ENCODE measurements around the gene PC. TPM values are rescaled to one million over a fixed set of nuclear protein-coding genes. Genes with fewer than 3 reads are reported as not detected.

The PC gene
- total RNA-seq, 1 donor from 2014 or later = 5.0 TPM

DNA sequence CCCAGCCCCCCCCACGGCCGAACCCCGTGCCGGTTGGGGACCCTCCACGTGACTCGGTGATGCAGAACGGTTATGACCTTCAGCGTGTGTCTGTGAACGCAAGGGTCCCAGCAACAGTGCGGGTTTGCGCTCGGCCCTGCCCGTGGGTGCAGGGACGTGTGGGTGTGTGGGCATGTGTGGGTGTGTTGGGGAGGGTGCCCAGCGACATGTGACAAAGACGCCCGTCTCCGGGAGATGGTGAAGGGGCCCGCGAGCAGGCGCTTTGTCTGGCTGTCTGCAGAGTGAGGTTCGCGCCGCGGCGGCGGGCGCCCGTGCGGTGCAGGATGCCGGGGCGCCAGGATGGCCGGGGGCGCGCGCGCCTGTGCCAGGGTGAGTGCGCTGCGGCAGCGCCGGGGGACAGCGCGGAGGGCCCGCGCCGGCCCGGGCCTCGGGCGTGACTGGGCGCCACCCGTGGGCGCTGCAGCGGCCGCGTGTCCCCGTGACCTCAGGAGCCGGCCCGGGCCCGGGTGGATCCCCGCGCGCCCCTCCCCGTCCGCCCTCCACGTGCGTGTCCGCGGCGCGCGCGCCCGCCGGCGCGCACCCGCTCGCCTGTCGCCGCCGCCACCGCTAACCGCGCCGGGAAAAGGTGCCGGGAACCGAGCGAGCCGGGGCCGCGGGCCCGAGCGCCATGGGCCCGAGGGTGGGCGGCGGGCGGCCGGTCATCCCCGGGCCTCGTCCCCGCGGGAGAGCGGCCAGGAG lies 101.5 kb downstream of the PC start, which contains the start of gene LRFN4:
Gene LRFN4 (plus strand): TSS at position 569 of the 738 bp plus-strand sequence. CDS start 681 bp downstream, outside the sequence.
- peak; percentile 78 for DNase-seq
- peaks cover 13% of the 10 kb centered on the region for H3K4me1 Mint-ChIP-seq
- no peaks in the 10 kb centered on the region for H3K27me3 Mint-ChIP-seq
- H3K4me3 Mint-ChIP-seq = peak within 1 kb of the TSS; percentile 86
- no peaks in the 10 kb centered on the region for H3K9me3 Mint-ChIP-seq
- peak; percentile 63 for ATAC-seq (ENCODE audit: low read depth)
- TF ChIP-seq, protein P1, sequence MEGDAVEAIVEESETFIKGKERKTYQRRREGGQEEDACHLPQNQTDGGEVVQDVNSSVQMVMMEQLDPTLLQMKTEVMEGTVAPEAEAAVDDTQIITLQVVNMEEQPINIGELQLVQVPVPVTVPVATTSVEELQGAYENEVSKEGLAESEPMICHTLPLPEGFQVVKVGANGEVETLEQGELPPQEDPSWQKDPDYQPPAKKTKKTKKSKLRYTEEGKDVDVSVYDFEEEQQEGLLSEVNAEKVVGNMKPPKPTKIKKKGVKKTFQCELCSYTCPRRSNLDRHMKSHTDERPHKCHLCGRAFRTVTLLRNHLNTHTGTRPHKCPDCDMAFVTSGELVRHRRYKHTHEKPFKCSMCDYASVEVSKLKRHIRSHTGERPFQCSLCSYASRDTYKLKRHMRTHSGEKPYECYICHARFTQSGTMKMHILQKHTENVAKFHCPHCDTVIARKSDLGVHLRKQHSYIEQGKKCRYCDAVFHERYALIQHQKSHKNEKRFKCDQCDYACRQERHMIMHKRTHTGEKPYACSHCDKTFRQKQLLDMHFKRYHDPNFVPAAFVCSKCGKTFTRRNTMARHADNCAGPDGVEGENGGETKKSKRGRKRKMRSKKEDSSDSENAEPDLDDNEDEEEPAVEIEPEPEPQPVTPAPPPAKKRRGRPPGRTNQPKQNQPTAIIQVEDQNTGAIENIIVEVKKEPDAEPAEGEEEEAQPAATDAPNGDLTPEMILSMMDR (IDR thresholded peaks at IDR 0.05) = no peak
- POLR2A ChIA-PET = interaction anchor here (1.2 to 6.2 kb wide), 6 partner anchors 8 to 390 kb away, joined by 3 to 123 read pairs (median 6); partner anchors contain the start of genes DPP3, PELI3, RBM14 and RBM4
- no peaks in the 10 kb centered on the region for H3K36me3 Mint-ChIP-seq (ENCODE audit: low read depth)
- CTCF ChIA-PET = interaction anchor here (0.8 to 1.3 kb wide), 2 partner anchors 160 to 179 kb away, joined by 3 read pairs; partner anchors contain the start of gene RBM4B
- intact Hi-C loops (cut with micrococcal nuclease) = loop anchor here (1.0 kb wide), 2 partner anchors 12 to 13 kb away; partner anchors contain the start of gene RCE1
- peak within 1 kb of the TSS; percentile 76 for H3K27ac Mint-ChIP-seq

DNA sequence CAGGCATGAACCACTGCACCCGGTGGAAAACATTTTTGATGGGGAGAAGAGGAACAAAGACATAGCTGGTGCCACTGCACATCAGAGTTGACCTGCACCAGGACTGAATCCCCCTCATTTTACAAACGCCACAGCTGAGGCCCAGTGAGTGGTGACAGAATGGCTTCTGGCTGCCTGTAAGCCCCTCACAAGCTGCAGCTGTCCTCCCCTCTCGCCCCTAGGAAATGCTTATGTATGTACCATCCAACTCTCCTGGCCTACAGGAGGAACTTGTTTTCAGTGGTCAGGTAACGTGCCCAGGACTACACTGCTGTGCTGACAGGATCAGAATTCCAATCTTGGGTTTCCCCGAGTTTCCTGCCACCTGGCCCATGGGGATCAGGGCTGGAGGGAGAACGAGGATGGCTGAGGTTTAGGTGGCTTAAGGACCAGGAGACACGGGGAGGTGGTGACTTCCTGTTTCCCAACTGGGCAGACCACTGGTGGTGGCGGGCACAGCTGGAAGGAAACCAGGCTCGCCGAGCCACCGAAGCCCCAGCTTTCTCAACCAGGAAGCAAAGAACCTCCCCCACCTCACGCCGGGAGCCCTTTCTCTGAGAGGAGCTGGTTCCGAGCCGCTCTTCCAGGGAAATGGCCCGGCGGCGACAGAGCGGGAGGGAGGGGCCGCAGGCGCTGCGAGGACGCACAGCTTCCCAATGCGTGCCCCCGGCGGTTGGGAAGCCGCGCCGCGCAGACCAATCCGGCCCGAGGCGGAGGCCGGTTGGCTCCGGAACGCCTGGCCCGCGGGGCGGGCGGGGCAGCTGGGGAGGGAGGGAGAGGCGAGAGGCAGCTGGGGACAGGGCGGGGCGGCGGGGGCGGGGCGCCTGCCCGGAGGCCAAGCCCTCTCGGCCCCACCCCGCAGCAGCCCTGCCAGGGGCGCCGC lies 102.3 kb downstream of the PC start:
- ATAC-seq (ENCODE audit: low read depth) = peak; percentile 86
- peaks cover 16% of the 10 kb centered on the region for H3K4me1 Mint-ChIP-seq
- peak overlapping the region; percentile 76 for H3K27ac Mint-ChIP-seq
- no peaks in the 10 kb centered on the region for H3K36me3 Mint-ChIP-seq (ENCODE audit: low read depth)
- TF ChIP-seq, protein P1 (IDR thresholded peaks at IDR 0.05) = no peak
- H3K4me3 Mint-ChIP-seq = peak overlapping the region; percentile 86
- no peak for DNase-seq
- intact Hi-C loops (cut with micrococcal nuclease) = loop anchor here (1.0 kb wide), 2 partner anchors 12 to 13 kb away; partner anchors contain the start of gene RCE1
- no peaks in the 10 kb centered on the region for H3K27me3 Mint-ChIP-seq
- ChIA-PET POLR2A (interaction anchor here (0.6 to 6.2 kb wide), 10 partner anchors 9 to 484 kb away, joined by 3 to 123 read pairs (median 4); partner anchors contain the start of genes DPP3, PELI3, RBM14 and RBM4), CTCF (interaction anchor here (0.8 to 1.3 kb wide), 2 partner anchors 160 to 178 kb away, joined by 3 read pairs; partner anchors contain the start of gene RBM4B)
- H3K9me3 Mint-ChIP-seq = no peaks in the 10 kb centered on the region

DNA sequence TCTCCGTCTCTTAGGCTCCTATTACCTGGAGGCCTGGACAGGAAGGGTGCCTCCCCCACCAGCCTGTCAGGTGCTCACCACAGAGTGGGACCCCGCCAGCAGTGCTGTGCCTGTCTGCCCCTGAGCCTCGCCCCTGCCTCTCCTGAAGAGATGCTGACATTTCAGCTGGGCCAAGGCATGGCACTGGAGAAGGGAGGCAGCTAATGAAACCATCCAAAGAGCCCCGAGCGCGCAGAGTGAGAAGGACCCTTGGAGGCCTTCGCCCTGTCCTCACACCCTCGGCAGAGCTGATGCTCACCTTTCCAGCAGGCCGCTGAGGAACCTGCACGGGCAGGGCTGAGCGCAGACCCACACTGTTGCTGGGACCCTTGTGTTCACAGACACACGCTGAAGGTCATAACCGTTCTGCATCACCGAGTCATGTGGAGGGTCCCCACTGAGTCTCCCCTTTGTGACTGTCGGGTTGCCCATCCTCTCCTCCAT lies 103.4 kb downstream of the PC start:
- Mint-ChIP-seq H3K36me3 (ENCODE audit: low read depth) (no peaks in the 10 kb centered on the region), H3K4me3 (peak overlapping the region; percentile 82), H3K4me1 (peaks cover 16% of the 10 kb centered on the region), H3K27ac (no peak overlapping the region), H3K27me3 (no peaks in the 10 kb centered on the region), H3K9me3 (no peaks in the 10 kb centered on the region)
- TF ChIP-seq, protein P1 (IDR thresholded peaks at IDR 0.05) = no peak
- DNase-seq = no peak
- no peak for ATAC-seq (ENCODE audit: low read depth)
- intact Hi-C loops (cut with micrococcal nuclease) = no loop called here
- ChIA-PET CTCF (no interaction called here), POLR2A (interaction anchor here (0.6 to 6.2 kb wide), 3 partner anchors 11 to 374 kb away, joined by 3 to 123 read pairs (median 4); partner anchors contain the start of genes DPP3, RCE1 and ZDHHC24)

DNA sequence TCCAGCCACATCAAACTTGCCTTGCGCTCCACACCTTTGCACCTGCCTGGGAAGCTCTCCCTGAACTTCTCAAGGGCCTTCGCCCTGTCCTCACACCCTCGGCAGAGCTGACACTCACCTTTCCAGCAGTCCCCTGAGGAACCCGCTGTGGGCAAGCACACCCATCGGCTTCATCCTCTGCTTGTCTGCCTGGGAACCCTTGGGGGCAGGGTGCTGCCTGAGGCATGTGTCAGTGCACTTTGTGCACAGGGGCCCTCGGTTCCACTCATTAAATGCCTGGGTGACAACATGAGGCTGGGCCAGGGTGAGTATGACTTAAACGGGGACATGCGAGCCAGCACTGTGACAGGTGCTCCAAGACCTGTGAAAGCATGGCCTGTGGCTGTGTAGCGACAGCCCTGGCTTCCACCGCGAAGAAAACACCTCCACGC lies 103.9 kb downstream of the PC start:
- ATAC-seq (ENCODE audit: low read depth) = no peak
- intact Hi-C loops (cut with micrococcal nuclease) = no loop called here
- TF ChIP-seq, protein P1 (IDR thresholded peaks at IDR 0.05) = no peak
- ChIA-PET POLR2A (interaction anchor here (6.2 kb wide), 1 partner anchor 11 kb away, joined by 123 read pairs; the partner anchor contains the start of gene RCE1), CTCF (no interaction called here)
- Mint-ChIP-seq H3K27me3 (no peaks in the 10 kb centered on the region), H3K9me3 (no peaks in the 10 kb centered on the region), H3K36me3 (ENCODE audit: low read depth) (no peaks in the 10 kb centered on the region), H3K27ac (no peak overlapping the region), H3K4me3 (no peak overlapping the region), H3K4me1 (peaks cover 16% of the 10 kb centered on the region)
- DNase-seq = no peak

Measured in activated B cell treated with CpG ODN at 0.5 μM for 24 hours (primary cell).